ENCODE measurements around the gene CDRT15L2.

GRCh38 chr17:20613248-20613647, 33.7 kb downstream of the CDRT15L2 start:
- TF ChIP-seq RCOR1 (IDR thresholded peaks at IDR 0.05; ENCODE audit: low read depth, low read length) (no peak), POLR2AphosphoS2 (conservative IDR thresholded peaks at IDR 0.05; ENCODE audit: low read length) (no peak), POLR2A (IDR thresholded peaks at IDR 0.05; ENCODE audit: low read length) (no peak)
- TF ChIP-seq, protein P1, sequence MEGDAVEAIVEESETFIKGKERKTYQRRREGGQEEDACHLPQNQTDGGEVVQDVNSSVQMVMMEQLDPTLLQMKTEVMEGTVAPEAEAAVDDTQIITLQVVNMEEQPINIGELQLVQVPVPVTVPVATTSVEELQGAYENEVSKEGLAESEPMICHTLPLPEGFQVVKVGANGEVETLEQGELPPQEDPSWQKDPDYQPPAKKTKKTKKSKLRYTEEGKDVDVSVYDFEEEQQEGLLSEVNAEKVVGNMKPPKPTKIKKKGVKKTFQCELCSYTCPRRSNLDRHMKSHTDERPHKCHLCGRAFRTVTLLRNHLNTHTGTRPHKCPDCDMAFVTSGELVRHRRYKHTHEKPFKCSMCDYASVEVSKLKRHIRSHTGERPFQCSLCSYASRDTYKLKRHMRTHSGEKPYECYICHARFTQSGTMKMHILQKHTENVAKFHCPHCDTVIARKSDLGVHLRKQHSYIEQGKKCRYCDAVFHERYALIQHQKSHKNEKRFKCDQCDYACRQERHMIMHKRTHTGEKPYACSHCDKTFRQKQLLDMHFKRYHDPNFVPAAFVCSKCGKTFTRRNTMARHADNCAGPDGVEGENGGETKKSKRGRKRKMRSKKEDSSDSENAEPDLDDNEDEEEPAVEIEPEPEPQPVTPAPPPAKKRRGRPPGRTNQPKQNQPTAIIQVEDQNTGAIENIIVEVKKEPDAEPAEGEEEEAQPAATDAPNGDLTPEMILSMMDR (IDR thresholded peaks at IDR 0.05), result no peak

All from A549 (cell line).